ENCODE results near the gene EVC2. TPM values are rescaled to one million over a fixed set of nuclear protein-coding genes. Genes with fewer than 3 reads are reported as not detected.
"Not testable (repeated sequence)": the region's sequence is repeated elsewhere in the genome, so short reads cannot be mapped to it uniquely, and the experiment has no call there.

EVC2 gene
- total RNA-seq, 1 donor from 2014 or later = 10.1 TPM

DNA sequence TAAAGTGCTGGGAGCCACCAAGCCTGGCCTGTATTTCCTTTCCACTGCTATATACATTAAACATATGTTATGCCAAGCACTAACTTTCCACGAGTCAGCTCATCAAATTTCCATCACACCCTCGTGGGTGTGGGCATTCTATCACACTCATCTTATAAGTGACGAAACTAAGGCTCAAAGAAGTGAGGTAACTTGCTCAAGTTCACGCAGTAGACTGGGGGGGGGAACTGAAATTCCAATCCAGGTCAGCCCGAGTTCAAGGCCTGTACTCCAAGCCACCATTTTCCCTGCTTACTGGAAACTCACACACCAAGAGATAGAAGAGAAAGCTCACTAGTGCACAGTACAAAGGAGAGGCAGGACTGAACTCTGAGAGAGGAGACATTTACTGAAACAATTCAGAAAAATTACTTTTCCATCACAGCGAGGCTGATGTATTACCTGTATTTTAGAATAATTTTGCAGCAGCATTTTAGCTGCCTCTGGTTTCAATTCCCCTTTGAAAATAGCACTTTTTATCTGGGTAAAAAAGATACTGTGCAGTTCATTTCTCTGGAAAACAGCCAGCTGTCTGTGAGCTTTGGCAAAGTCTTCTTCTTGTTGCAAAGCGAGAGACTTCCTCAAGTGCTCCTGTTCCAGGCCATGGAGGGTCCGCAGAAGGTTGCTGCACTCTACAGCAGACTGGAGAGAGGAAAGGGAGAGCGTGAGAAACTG, 76.8 kb downstream of the EVC2 start:
- no peak for DNase-seq (ENCODE audit: low read depth in 2 of 2)

DNA sequence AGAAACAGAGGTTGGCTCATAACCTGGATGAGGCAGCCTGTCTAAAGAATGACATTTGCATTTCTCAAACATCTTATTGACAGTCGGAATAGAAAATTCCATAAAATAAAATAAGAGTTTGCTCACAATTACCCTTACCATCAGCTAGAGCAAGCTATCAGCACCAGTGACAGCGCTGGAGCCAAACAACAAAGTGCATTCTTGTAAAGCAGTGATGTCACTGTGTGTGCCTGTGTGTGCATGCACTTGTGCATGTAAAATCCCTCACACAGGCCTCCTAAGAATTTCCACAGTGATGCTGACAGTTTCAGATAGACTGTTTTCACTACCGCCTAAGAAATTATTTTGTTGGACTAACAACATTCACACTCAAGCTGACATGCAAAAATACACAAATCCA, 77.6 kb downstream of the EVC2 start:
- no peak for DNase-seq (ENCODE audit: low read depth in 2 of 2)

GRCh38 chr4:5629542-5629941, 78.8 kb downstream of the EVC2 start:
- no peak for DNase-seq (ENCODE audit: low read depth in 2 of 2)

DNA sequence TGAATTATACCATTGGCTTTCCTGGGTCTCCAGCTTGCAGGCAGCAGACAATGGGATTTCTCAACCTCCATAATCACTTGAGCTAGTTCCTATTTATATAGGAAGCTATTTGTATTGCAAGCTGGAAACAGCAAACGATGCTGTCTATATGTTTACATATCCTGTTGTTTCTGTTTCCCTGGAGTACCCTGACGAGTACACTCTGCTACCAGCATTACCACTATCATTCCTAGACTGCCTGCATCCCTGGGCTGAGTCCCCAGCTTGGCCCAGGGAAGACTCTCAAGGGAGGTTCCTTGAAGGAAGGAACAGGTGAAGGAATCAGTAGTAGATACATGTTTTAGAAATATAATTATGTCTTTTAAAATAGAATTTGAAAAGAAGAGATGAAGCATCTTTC, 81.4 kb downstream of the EVC2 start:
- no peak for DNase-seq (ENCODE audit: low read depth in 2 of 2)

DNA sequence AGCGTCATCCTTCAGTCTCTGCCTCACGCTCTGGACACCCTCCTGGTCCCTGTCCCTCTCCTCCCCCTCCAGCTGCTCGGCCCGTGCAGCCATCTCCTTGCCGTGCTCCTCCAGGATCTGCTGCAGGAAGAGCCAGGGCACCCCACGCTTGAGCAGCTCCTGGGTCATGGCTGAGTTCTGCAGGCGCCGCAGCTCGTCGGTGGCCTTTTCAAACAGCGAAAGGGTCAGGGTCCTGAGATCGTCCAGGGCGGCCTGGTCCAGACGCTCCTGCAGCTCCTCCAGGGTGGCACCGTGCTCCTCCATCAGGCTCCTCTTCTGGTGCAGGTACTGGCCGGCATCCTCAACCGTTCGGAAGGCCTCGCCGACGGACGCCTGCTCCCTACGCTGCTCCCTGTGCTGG, 85.8 kb downstream of the EVC2 start:
- no peak for DNase-seq (ENCODE audit: low read depth in 2 of 2)

DNA sequence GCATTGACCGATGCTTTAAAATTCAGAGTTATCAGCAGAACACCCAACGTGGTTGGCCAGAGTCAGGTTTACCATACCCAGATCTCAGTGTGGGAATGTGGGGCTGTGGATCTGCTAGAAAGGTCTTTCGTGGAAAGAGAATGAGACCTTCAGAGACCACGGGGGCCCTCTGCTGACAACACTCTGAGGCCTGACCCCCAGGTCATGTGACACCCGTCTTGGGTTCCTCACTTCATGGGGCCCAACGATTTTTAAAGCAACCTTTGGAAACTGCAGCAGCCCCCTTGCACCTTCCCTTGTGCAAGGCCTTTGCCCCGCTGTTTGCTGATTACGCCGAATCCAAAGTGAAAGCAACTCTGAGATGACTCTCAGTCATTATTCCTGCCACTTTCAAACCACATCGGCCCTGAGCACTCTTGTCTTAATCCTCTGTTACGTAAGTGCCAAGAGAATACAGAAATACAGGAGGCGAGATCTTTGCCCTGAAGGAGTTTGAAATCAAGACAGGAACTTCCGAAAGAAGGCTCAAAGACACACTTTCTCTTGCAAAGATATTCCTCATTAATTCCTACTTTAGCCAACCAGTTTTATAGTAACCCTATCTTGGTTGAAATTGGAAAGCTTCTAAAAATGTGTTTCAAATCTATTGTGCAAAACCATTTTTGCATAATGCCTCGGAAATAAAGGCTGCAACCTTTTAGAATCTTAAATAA, 88.3 kb downstream of the EVC2 start:
- no peak for DNase-seq (ENCODE audit: low read depth in 2 of 2)

GRCh38 chr4:5618051-5618960, 90.1 kb downstream of the EVC2 start:
- DNase-seq (ENCODE audit: low read depth in 2 of 2) = no peak

DNA sequence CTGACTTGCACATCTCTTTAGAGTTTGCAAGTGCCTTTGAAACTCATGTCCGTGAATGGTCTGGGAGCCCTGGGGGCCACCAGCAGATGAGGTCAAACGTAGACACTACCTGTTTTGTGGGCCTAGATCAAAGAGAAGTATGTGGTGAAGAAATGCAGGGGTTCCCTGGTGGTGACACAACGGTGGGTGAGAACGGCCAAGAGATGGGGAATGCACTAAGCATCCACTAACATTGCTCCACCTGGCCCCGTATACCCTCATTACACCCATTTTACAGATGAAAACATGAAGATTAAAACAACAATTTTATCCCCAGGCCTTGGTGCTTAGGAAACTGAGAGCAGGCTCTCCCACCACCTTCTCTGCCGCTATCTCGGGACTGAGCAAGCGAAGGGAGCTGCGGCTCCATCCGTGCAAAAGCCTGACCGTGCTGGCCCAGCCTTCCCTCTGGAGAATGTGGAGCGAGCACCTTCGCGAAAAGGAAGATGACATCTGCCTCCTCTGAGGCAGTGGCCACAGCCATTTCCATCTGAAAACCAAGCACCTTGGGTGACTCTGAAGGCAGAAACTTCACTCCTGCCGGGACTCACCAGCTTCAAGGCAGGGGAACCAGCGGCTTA, 91.9 kb downstream of the EVC2 start:
- no peak for DNase-seq (ENCODE audit: low read depth in 2 of 2)

GRCh38 chr4:5615496-5616075, 92.8 kb downstream of the EVC2 start:
- no peak for DNase-seq (ENCODE audit: low read depth in 2 of 2)

- no peak for DNase-seq (ENCODE audit: low read depth in 2 of 2)
Observed at GRCh38 chr4:5611750-5612149, 96.6 kb downstream of the EVC2 start.

DNA sequence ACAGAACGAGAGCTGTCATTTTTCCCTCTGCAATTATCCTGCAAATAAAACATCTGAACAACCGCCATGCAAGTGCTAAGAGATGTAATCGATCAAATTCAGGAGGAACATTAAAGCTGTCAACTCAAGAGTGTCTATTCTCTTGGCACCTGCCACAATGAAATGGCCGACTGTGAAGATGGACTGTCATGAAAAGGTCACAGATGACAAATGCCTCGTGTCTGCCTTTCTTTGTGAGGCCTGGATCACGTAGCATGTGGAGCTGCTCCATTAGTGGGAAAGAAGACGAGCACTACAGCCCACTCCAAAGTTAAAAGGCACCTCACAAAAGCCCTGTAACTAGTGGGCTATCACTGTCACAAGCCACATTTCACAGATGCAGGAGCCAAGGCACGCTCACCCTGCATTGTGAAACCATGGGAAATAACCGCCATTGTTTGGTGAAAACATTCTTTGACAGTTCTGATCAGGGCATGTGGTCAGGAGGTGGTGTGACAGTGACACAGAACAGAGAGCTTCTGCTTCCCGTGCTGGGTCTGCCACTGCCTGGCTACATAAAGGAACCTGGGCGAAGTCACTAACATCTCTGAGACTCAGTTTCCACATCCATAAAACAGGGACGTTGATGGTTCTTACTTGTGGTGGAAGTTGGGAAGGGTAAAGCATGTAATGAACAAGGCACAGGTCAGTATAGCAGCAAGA, 98.9 kb downstream of the EVC2 start:
- DNase-seq (ENCODE audit: low read depth in 2 of 2) = no peak

DNA sequence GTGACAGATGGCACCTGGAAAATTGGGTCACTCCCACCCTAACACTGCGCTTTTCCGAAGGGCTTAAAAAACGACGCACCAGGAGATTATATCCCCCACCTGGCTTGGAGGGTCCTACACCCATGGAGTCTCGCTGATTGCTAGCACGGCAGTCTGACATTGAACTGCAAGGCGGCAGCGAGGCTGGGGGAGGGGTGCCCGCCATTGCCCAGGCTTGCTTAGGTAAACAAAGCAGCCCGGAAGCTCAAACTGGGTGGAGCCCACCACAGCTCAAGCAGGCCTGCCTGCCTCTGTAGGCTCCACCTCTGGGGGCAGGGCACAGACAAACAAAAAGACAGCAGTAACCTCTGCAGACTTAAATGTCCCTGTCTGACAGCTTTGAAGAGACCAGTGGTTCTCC, 114.5 kb downstream of the EVC2 start:
- DNase-seq (ENCODE audit: low read depth in 2 of 2) = not testable (repeated sequence)

DNA sequence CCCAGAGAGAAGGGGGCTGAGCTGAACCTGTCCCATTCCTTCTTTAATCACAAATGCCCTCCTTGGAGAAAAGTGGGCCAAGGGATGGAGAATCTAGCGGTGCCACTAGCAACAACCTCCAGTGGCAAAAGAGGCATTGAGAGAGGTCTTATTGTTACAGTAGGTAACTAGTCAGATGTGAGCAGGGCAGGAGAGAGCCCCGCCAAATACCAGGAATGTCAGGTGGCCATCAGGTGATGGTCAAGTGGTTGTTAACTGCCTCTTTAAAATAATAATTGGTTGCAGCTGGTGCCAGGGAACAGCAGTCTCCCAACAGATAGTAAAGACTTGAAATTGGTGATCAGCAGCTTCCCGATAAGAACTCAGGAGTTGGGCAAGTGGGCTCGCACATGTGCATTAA, 116.1 kb downstream of the EVC2 start:
- DNase-seq (ENCODE audit: low read depth in 2 of 2) = no peak

DNA sequence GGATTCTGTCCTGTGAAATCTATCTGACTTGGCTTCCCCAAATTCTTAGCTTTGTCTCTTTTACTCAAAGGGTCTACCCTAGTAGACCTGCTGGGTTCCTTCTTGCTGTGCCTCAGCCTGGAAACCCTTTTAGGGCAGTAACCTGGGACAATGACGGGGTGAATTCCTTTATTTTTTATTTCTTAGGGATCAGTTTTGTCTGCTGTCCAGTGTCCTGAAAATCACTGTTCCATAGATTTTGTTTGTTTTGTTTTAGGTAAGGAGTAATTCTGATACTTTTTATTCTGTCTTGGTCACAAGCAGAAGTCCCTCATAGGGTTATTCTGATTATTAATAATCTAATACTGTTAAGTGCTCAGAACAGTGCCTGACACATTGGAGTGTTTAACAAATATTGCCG, 118.9 kb downstream of the EVC2 start:
- DNase-seq (ENCODE audit: low read depth in 2 of 2) = no peak

GRCh38 chr4:5588046-5588445, 120.3 kb downstream of the EVC2 start:
- no peak for DNase-seq (ENCODE audit: low read depth in 2 of 2)

DNA sequence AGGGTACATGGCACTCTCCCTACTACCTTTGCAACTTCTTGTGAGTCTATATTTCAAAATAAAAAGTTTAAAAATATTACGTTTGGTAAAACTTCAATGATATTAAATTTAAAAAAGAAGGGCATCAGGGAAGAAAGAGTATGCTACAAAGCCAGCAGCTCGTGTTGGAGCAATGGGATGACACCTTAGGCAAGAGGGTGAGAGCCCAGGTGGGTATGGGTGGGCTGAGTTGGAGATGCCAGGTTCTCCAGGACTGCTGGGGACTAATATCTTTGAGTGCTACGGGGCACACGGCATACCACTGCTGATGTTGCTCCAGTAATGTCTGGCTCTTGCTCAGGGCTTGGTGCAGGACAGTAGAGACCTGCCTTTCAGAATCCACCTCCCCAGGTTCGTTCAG, 132.4 kb downstream of the EVC2 start:
- no peak for DNase-seq (ENCODE audit: low read depth in 2 of 2)

DNA sequence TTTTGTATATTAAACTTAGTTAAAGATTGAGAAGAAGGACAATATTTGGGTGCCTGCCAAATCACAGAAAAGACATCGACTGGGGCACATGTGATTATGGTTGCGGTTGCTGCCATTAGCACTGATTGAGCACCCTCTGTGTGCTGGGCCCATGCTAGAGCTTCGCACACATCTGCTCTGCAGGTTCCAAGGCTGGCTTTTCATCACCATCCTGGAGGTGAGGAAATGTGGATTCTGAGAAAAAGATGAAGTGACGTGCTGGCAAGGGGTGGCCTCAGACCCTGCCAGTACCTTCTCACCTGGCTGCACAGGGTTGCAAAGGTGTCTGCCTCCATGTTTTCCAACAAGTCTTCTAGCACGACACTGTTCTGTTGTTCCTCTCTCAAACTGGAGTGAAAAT, 134.0 kb downstream of the EVC2 start:
- no peak for DNase-seq (ENCODE audit: low read depth in 2 of 2)

DNA sequence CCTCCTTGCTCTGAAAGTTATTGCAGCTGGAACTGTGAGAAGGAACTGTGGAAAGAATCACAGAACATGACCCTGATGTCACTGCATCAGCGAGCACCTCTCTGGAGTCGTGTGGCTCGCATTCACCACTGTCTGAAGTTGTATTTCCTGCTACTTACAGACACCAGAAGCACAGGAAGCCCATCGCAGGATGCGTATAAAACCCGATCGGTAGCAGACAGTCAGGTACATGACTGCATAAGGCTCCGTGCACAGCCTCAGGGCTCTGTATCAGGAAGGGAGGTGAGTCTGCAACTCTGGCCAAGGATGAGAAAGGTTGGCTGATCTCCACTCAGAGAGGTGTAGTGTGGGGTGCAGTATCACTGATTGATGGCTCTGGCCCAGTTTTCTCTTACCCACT, 134.4 kb downstream of the EVC2 start:
- DNase-seq (ENCODE audit: low read depth in 2 of 2) = no peak

GRCh38 chr4:5572751-5573150, 135.6 kb downstream of the EVC2 start:
- DNase-seq (ENCODE audit: low read depth in 2 of 2) = no peak

- peak in 1 of 2 donors; percentile 56 for DNase-seq (ENCODE audit: low read depth in 2 of 2)
Observed at GRCh38 chr4:5572114-5572513, 136.2 kb downstream of the EVC2 start.

DNA sequence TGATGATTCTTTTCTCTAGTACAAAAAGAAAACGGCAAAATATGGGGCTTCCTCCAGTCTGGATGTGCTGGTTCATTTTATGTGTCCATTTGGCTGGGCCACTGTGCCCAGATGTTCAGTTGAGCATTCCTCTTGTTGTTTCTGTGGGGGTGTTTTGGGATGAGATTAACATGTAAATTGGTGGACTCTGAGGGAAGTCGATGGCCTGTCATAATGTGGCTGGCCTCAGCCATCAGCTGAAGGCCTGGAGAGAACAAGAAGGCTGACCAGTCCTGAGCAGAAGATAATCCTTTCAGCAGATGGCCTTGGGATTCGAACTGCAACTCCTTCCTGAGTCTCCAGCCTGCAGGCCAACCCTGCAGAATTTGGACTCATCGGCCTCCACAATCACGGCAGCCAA, 136.7 kb downstream of the EVC2 start:
- no peak for DNase-seq (ENCODE audit: low read depth in 2 of 2)
